Smooth muscle cell (in vitro differentiated cells): ENCODE measurements around the gene STK38. TPM values are rescaled to one million over a fixed set of nuclear protein-coding genes. Genes with fewer than 3 reads are reported as not detected.

Experiments used
- DNase-seq: peaks from one replicate; lab custom pipeline; 2025; ENCODE audit not compliant: unreplicated experiment; lab: John Stamatoyannopoulos, UW
- H2AFZ ChIP-seq: fragments of 200-600 bp; sonication (generic); 2 replicates; pipeline ENCODE4 v1.6.0; 2016; ENCODE audit warnings: antibody characterized with exemption, low read depth, mild to moderate bottlenecking
- H3F3A ChIP-seq: fragments of 200-600 bp; sonication (generic); 2 replicates; pipeline ENCODE4 v1.6.0; 2017; ENCODE audit warnings: antibody characterized with exemption, low read depth
- H3K27ac ChIP-seq: fragments of 200-600 bp; sonication (generic); 2 replicates; pipeline ENCODE4 v1.5.1; 2016; ENCODE audit warnings: low read depth, mild to moderate bottlenecking
- H3K27me3 ChIP-seq: fragments of 200-600 bp; sonication (generic); 2 replicates; pipeline ENCODE4 v1.6.1; 2016; ENCODE audit warnings: low read depth, mild to moderate bottlenecking
- H3K36me3 ChIP-seq: fragments of 200-600 bp; sonication (generic); 2 replicates; pipeline ENCODE4 v1.5.1; 2016; ENCODE audit warnings: low read depth
- H3K4me1 ChIP-seq: fragments of 200-600 bp; sonication (generic); 2 replicates; pipeline ENCODE4 v1.5.1; 2016; ENCODE audit warnings: low read depth
- H3K4me2 ChIP-seq: fragments of 200-600 bp; sonication (generic); 2 replicates; pipeline ENCODE4 v1.6.0; 2016; ENCODE audit warnings: mild to moderate bottlenecking
- H3K4me3 ChIP-seq: fragments of 200-600 bp; sonication (generic); 2 replicates; pipeline ENCODE4 v1.5.1; 2016; ENCODE audit warnings: mild to moderate bottlenecking
- H3K79me2 ChIP-seq: fragments of 200-600 bp; sonication (generic); 2 replicates; pipeline ENCODE4 v1.6.0; 2016; ENCODE audit warnings: low read depth, mild to moderate bottlenecking
- H3K9ac ChIP-seq: fragments of 200-600 bp; sonication (generic); 2 replicates; pipeline ENCODE4 v1.6.0; 2016; ENCODE audit warnings: low read depth
- H3K9me3 ChIP-seq: fragments of 200-600 bp; sonication (generic); replicated peaks from 2 replicates; pipeline ENCODE4 v1.5.1; 2016; ENCODE audit warnings: low read depth
- H4K20me1 ChIP-seq: fragments of 200-600 bp; sonication (generic); 2 replicates; pipeline ENCODE4 v1.6.0; 2016; ENCODE audit warnings: low read depth
- WGBS: methylation state at CpG from one replicate; pipeline ENCODE4 v1.1.7; 2016; ENCODE audit warnings: low lambda C conversion rate; 5-methylcytosine and 5-hydroxymethylcytosine counted together
- polyA plus RNA-seq: library from polyadenylated mRNA; unstranded; fragments of >200 nt; fragmentation: Nextera tagmentation; extraction: Ambion mirVana; gene quantifications from 2 replicates; pipeline ENCODE4 v1.2.1, GENCODE V29; 2016
- total RNA-seq: library from RNA; depleted of rRNA; stranded (reverse); fragments of >200 nt; gene quantifications from 2 replicates; pipeline ENCODE4 v1.2.3, GENCODE V29; 2014
- TF ChIP-seq, protein P1 (sequence below): fragments of 200-600 bp; sonication (generic); IDR thresholded peaks from 2 replicates; pipeline ENCODE4 v1.5.1; 2017; ENCODE audit warnings: borderline replicate concordance, mild to moderate bottlenecking, antibody characterized with exemption; ENCODE audit not compliant: insufficient read depth, poor library complexity, severe bottlenecking

The STK38 gene
- total and polyA plus RNA-seq, 2 experiments from 2014 or later, result 34.5 to 34.6 TPM

DNA sequence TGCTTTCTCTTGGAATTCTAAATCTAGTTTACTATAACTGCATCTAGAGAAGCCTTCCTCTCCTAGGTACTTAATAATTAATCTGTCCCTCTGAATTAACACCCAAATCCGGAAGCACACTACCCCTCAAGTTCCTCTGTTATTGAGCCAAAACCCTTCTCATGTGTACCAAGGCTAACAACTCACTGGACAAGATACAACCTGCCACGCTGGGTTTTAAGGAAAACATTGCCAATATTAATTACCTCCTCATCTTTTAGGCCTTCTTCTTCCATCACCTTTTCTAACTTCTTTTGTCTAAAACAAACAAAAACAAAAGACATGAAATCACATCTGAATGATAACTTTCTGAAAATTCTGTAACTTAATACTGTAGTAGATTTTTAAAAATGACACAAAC, 21.9 kb downstream of the STK38 start:
- H3K79me2 ChIP-seq, result peaks cover 33% of the 10 kb centered on the region
- DNase-seq, result no peak
- H3K4me1 ChIP-seq, result no peaks in the 10 kb centered on the region
- TF ChIP-seq, protein P1, sequence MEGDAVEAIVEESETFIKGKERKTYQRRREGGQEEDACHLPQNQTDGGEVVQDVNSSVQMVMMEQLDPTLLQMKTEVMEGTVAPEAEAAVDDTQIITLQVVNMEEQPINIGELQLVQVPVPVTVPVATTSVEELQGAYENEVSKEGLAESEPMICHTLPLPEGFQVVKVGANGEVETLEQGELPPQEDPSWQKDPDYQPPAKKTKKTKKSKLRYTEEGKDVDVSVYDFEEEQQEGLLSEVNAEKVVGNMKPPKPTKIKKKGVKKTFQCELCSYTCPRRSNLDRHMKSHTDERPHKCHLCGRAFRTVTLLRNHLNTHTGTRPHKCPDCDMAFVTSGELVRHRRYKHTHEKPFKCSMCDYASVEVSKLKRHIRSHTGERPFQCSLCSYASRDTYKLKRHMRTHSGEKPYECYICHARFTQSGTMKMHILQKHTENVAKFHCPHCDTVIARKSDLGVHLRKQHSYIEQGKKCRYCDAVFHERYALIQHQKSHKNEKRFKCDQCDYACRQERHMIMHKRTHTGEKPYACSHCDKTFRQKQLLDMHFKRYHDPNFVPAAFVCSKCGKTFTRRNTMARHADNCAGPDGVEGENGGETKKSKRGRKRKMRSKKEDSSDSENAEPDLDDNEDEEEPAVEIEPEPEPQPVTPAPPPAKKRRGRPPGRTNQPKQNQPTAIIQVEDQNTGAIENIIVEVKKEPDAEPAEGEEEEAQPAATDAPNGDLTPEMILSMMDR, result no peak
- H2AFZ ChIP-seq, result no peak overlapping the region
- WGBS, result 93% methylated on average over 2 of the region's 2 CpGs
- H3K27ac ChIP-seq, result no peak overlapping the region
- H3K36me3 ChIP-seq, result peaks cover 30% of the 10 kb centered on the region
- H3K9me3 ChIP-seq, result no peaks in the 10 kb centered on the region
- H3F3A ChIP-seq, result no peaks in the 10 kb centered on the region
- H3K9ac ChIP-seq, result no peak overlapping the region
- H3K4me2 ChIP-seq, result no peak overlapping the region
- H4K20me1 ChIP-seq, result peaks cover 56% of the 10 kb centered on the region
- H3K27me3 ChIP-seq, result no peaks in the 10 kb centered on the region
- no peak overlapping the region for H3K4me3 ChIP-seq

DNA sequence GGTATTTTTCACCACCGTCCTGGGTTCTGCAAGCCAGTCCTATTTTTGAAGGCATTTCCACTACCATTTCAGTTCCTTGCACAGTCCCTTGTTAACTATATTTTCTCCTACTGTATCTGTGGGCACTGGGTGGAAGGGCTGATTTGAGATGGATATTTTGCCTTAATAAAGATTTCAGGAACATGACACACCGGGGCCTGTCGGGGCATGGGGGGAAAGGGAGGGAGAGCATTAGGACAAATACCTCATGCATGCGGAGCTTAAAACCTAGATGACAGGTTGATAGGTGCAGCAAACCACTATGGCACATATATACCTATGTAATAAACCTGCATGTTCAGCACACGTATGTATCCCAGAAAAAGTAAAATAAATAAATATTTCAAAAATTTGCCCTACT, 22.4 kb downstream of the STK38 start:
- Histone ChIP-seq H3K9me3 (no peaks in the 10 kb centered on the region), H3K27me3 (no peaks in the 10 kb centered on the region), H3K4me2 (no peak overlapping the region), H2AFZ (no peak overlapping the region), H3K9ac (no peak overlapping the region), H3K4me3 (no peak overlapping the region), H3F3A (no peaks in the 10 kb centered on the region), H4K20me1 (peaks cover 52% of the 10 kb centered on the region), H3K79me2 (peaks cover 29% of the 10 kb centered on the region), H3K36me3 (peaks cover 35% of the 10 kb centered on the region), H3K27ac (no peak overlapping the region), H3K4me1 (no peaks in the 10 kb centered on the region)
- 97% methylated on average over 5 of the region's 5 CpGs for WGBS
- DNase-seq, result no peak
- TF ChIP-seq, protein P1, result no peak

DNA sequence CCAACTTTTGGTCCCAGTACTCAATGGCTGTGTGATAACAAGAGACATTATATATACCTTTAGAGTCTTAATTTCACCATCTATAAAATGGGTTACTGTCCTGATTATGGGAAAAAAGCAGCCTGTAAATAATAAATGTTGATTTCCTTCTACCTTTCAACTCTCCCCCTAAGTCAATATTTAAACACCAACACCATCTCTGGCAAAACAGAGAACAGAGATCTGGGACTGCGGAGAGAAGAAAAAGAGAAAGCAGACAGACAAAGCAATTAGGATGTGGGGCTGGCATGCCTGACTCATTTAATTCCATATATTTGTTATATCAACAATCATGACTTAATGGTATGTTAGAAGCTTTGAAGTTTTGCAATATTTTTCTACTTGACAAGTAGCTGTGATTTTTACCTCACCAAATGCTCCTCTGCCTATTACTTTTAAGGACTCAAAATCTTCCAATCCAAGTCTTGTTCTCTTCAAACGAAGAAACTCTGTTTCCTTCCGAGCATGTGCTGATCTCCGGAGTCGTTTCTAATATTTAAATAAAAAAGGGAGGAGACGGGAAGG, 23.3 kb downstream of the STK38 start:
- Histone ChIP-seq H3F3A (no peaks in the 10 kb centered on the region), H3K4me1 (no peaks in the 10 kb centered on the region), H3K27me3 (no peaks in the 10 kb centered on the region), H3K79me2 (peaks cover 27% of the 10 kb centered on the region), H3K4me3 (no peak overlapping the region), H2AFZ (no peak overlapping the region), H4K20me1 (peaks cover 43% of the 10 kb centered on the region), H3K27ac (no peak overlapping the region), H3K9me3 (no peaks in the 10 kb centered on the region), H3K36me3 (peaks cover 38% of the 10 kb centered on the region), H3K9ac (no peak overlapping the region), H3K4me2 (no peak overlapping the region)
- WGBS, result 96% methylated on average over 6 of the region's 6 CpGs
- TF ChIP-seq, protein P1, result no peak
- DNase-seq, result no peak

DNA sequence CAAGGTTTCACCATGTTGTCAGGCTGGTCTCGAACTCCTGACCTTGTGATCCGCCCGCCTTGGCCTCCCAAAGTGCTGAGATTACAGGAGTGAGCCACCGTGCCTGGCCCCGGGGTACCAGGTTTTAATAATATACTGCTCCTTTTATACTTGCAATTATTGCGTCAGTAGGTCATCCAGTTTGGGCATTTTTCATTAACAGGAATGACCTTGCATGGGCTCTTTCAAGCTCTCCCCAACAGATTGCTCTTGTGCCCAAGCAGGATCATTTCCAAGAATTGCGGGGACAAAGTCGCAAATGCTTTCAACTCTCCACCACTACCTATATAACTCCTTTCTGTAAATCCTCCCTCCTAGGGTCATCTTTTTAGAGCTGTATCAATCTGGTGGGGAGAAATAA, 23.8 kb downstream of the STK38 start:
- H3K79me2 ChIP-seq, result peaks cover 22% of the 10 kb centered on the region
- TF ChIP-seq, protein P1, result no peak
- no peak overlapping the region for H3K9ac ChIP-seq
- no peak overlapping the region for H2AFZ ChIP-seq
- 97% methylated on average over 8 of the region's 8 CpGs for WGBS
- H3K4me1 ChIP-seq, result no peaks in the 10 kb centered on the region
- H3K27me3 ChIP-seq, result no peaks in the 10 kb centered on the region
- no peaks in the 10 kb centered on the region for H3K9me3 ChIP-seq
- no peaks in the 10 kb centered on the region for H3F3A ChIP-seq
- peaks cover 38% of the 10 kb centered on the region for H4K20me1 ChIP-seq
- H3K4me3 ChIP-seq, result no peak overlapping the region
- H3K4me2 ChIP-seq, result no peak overlapping the region
- peaks cover 38% of the 10 kb centered on the region for H3K36me3 ChIP-seq
- H3K27ac ChIP-seq, result no peak overlapping the region
- DNase-seq, result no peak
